GM19324 (cell line): ENCODE data around the gene PKD1.

Experiments
- ATAC-seq: cut with Tn5 transposase; IDR thresholded peaks from one replicate; pipeline ENCODE4 v1.9.1; 2021; ENCODE audit warnings: mild to moderate bottlenecking, moderate library complexity; ENCODE audit not compliant: unreplicated experiment, low FRiP score

The PKD1 gene

GRCh38 chr16:2170587-2171435 is 35.1 kb upstream of the PKD1 start:
- ATAC-seq = no peak

DNA sequence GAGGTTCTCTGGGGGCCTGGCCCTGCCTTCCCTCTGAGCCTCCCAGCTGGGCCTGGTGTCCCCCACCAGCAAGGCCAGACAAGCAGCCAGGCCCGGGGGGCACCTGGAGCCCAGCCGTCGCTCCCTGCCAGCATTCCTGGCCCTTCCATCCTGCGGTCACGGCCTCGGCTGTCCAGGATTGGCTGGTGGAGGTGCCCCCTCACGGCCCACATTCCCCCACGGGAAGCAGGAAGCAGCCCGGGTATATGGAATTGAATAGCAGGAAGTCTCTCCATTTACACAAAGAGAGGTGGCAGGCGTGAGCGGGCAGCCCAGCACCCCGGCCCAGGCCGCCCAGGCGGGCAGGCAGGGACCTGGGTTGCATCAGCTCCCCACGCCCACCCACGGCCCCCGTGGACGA is 34.4 kb upstream of the PKD1 start:
- ATAC-seq = no peak

GRCh38 chr16:2167068-2167638 is 31.5 kb upstream of the PKD1 start:
- ATAC-seq = no peak

DNA sequence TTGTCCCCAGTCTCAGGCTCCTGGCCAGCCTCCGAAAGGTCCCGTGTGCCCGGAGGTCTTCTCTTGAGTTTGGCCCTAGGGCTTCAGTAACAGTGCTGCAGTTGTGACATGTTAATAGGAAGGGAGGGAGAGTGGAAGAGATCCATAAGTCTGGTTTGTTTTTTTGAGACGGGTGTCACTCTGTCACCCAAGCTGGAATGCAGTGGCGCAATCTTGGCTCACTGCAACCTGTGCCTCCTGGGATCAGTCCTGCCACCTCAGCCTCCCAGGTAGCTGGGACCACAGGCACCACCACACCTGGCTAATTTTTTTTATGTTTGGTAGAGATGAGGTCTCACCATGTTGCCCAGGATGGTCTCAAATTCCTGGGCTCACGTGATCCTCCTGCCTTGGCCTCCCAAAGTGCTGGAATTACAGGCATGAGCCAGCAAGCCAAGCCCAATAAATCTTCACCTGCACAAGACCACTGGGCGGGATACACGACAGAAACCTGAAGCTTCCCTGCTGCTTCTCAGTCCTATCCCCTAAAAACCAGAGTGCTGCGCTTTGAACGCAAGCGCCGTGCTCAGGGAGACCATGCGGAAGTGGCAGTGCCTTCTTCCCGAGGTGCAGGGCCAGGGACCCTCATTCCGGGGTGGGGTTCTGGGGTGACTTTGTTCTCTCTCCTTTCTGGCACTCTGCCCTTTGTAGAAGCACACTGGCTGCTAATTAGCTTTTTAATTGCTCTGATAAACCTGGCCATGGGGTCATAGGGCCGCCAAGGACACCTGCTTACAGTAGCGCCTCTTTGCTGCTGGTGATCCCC is 30.8 kb upstream of the PKD1 start:
- no peak for ATAC-seq

DNA sequence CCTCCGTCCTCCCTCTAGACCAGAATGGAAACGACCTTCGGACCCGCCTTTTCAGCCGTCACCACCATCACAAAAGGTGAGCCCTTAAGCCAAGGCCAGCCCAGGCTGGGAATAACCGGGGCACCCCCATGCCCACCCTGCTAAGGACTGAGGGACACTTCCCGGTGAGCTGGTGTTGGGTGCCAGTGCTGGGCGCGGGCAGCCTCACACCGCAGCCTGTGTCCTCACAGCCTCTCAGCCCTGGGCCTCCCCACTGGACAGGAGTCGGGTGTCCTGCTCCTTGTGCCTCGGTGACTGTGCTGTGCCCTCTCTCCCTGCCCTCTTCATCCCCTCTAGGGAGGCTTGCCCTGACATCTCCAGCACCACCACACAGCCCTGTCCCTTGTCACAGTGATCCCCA is 30.2 kb upstream of the PKD1 start:
- ATAC-seq = no peak

DNA sequence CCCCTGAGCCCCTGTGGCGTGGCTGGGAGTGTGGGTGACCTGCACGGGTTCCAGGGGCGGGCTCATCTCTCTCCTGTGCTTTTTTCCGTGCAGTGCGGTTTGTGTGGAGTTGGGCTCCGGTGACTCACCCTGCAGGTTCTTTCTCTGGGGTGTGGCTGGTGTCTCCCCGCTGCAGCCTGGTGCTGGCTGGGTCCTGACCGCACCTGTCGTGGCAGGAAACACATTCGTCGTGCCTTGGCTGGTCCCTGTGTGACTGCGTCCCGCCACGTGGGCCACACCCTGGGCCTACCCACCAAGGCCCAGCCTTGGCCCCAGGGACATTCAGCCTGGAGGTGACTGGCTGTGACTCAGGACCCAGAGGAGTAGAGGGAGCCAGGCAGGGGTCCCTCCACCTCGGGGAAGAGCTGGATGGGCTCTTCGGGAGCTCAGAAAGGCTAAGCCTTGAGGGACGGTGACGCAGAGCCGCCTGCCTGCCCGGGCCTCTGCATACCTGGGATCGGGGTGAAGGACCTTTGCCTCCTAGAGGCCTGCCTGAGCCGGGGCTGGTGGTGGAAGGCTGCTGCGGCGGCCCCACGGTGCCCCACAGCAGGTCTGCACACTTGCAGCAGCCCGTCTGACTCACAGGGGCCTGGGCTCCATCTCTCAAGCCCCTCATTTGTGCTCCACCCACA is 27.6 kb upstream of the PKD1 start:
- no peak for ATAC-seq

DNA sequence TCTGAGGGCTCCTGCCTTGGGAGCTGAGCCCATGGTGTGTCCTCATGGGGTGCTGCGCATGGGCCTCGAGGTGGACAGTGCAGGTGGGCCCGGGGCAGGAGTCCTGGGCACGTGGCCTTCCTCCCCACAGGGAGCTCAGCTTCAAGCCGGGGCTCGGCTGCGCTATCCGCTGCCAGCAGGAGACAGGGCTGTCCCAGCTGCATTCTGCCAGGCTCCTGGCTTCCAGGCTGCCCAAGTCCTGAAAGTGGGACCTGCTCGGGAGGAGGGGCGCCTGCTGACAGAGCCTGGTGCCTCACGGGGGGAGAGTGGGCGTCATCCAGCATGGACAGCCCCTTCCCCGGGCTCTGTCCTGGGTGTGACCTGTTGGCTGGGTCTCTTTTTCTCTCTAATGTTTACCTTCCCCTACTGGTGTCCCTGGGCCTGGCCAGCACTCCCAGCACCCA is 27.0 kb upstream of the PKD1 start:
- no peak for ATAC-seq

DNA sequence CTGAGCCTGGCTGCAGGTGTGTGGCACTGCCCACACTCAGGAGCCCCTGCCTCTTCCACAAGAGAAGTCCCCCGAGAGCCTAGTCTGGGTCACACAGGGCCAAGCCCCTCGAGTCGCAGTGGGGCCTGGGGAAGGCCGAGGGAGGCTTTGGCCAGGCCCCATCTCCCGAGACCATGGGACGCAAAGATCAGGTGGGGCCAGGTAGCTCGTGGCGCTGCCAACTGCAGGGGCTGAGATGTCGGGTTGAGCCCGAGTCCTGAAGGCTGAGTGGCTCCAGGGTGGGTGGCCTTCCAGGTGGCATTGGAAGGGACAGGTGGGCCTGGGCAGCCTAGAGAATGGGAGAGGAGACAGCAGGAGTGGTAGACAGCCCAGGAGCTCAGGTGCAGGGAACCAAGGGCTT is 26.2 kb upstream of the PKD1 start:
- no peak for ATAC-seq

DNA sequence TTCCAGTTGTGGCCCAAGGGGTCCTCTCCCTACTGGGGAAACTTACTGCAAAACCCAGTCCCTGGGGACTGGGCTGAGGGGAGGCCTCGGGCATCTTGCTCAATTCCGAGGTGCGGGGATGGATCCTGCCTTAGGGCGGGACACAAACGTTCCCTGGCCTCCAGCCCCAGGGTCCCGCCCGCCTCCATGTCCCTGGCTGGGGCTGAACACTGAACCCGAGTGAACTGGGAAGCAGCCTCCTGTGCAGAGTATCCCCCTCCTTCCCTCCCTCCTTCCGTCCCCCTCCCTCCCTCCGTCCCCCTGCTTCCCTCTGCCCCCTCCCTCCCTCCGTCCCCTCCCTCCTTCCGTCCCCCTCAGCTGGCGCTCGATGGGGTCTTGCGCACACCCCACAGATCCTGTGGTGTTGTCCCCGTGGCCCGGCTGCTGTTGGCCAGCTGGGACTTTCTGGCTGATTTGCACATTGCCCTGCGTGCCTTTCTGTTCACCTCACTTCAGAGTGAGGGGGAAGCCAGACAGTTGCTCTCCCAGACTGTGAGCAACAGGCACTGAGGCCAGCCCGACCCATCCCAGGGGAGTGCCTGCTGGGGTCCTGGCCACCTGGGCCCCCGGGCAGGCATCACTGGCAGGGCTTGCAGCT is 25.3 kb upstream of the PKD1 start:
- ATAC-seq = no peak

- ATAC-seq = no peak
These were observed 23.6 kb upstream of the PKD1 start for GRCh38 chr16:2159175-2159838.

GRCh38 chr16:2158262-2158638 is 22.6 kb upstream of the PKD1 start:
- no peak for ATAC-seq

- ATAC-seq = no peak
These were observed 22.0 kb upstream of the PKD1 start for GRCh38 chr16:2157480-2158261.

DNA sequence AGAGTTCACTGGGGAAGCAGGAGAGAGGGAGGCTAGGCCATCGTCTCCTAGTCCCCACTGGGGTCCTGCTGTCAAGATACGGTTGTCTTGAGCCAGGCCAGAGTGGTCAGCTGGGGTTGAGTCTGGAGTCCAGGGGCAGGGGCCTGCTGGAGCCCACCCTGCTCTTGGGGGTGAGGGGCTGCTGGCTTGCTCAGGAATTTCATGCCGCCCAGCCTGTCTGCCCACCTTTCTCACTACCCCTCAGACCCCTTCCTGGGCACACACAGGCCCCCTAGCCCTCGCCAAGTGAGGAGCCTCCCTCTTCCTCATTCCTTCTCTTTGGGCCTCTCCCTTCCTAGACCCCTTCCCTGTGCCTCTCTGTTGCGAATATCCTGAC is 21.1 kb upstream of the PKD1 start:
- ATAC-seq = no peak

- ATAC-seq = no peak
These were observed 20.5 kb upstream of the PKD1 start for GRCh38 chr16:2155977-2156848.

DNA sequence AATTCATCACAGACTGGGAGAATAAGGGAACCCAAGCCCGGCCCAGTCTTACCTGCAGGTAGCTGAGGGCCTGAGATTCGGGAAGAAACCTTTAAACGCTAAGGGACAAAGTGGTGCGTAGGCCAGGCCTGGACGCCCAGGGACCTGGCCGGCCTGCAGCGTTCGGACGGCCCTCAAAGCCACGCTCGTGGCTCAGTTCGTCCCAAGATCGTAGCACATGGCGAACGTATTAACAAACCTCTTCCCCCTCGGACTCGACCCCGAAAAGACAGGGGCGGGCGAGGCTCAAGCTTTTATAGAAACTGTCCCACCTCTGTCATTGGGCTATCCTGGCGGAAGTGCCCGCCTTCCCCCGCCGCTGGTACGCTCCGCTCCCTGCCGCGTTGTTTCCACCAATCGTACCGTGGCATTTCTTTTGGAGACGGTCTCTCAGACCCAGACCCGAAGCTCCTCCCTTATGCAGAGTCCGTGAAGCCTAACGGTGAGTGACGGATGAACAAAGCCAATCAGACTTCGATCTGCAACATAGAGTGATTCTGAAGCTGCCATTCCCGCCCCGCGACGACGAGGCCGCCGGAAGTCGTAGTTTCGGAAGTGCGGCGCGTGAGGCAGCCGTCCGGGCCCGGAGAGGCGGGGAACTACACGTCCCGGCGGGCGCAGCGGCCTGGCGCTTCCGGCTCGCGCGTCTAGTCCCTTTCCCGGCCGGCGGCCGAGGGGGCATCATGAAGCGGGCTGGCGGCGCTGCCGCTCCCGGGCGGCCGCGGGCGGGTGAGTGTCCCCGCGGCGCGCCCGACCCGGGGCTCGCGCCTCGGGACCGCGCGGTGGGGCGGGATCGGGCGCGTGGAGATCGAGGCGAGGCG is 19.6 kb upstream of the PKD1 start, which contains the start of gene TRAF7:
Gene TRAF7, plus strand, starts transcription at position 692 of the 860 bp plus-strand sequence. CDS start 8,139 bp downstream, outside the sequence.
- peak; percentile 89 for ATAC-seq

- ATAC-seq = no peak
These were observed 18.9 kb upstream of the PKD1 start for GRCh38 chr16:2154533-2155090.
